Posterior vena cava (tissue), 2 donors: ENCODE data around the gene KCNK16. TPM values are rescaled to one million over a fixed set of nuclear protein-coding genes. Genes with fewer than 3 reads are reported as not detected.
"Not testable (repeated sequence)": the region's sequence is repeated elsewhere in the genome, so short reads cannot be mapped to it uniquely, and the experiment has no call there.

Experiments used
- DNase-seq: peaks from one replicate; pipeline ENCODE4 v3.0.0-alpha.2; 2020; ENCODE audit warnings: low spot score
- intact Hi-C, 2 donors: fragments of 100-400 bp; cut with DNase I; formaldehyde crosslinking; loops; one replicate each; pipeline versions ENCODE4 v1.14.1 to v1.14.2; 2022 to 2023
- total RNA-seq, 2 donors: library from RNA; stranded (reverse); fragmentation: NEBNext Ultra II Directional; extraction: Animal tissue kit (Norgen Biotek cat#: 25700); gene quantifications; one replicate each; pipeline ENCODE4 v1.2.1, GENCODE V29; 2021
- donor health status: DM: yes; HTN: yes; CAD: no.
- donor health status: DM: yes; HTN: yes; CAD: no.

Gene KCNK16
- total RNA-seq, 2 donors from 2014 or later, result not detected

DNA sequence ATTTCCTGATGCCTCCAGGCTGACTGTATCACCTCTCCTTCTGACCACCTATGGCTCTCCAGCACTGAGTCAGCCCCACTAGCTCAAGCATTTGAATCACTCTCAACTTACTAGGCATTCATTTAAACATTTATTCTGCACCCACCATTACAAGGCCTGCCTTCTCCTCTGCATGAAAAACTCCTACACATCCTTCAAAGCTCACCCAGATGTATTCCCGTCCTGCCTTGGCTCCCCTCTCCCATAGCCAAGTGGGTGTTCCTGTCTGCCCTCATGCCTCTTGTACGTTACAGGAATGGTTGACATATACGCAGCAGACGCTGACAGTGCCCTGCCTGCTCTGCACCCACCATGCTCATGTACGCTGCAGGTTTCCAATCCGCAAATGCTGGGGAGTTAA, 29.9 kb downstream of the KCNK16 start:
- no peak for DNase-seq
- intact Hi-C loops, result no loop called here

DNA sequence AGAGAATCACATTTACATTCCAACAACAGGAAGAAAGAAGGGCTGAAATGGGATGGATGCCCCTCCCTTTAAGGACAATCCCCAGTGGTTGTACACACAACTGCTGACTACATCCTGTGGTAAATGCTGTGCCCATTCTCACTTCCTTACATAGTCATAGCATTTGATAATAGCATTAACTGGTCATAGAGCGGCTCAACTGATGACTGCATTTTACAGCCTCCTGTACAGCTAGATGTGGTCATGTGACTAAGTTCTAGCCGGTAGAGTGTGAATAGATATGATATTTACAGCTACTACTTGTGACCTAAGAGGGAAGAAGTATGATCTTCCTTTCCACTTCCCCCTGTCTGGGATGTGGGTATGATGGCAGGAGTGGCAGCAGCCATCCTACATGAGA, 33.0 kb downstream of the KCNK16 start:
- intact Hi-C loops, result no loop called here
- no peak for DNase-seq

DNA sequence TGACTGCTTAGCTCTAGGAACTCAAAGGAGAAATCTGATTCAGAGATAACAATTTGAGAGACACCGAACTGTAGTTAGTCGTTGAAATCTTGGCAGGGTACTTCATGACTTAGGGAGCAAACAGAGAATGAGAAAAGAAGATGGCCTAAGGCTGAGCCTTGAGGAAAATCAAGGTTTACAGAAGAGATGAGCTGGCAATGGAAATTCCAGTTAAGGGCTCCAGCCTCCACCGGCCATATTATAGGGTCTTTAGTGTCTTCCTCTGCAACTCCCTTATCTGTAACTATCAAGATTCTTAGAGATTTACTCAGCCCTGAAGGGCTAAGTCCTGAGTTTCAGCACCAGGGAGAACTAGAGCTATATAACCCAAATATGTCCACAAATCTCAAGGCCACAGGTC, 34.9 kb downstream of the KCNK16 start:
- DNase-seq, result no peak

GRCh38 chr6:39286596-39286995, 35.9 kb downstream of the KCNK16 start:
- intact Hi-C loops, result not testable (repeated sequence)

More for the DNA sequence above, 34.9 kb downstream of the KCNK16 start:
- intact Hi-C loops, result no loop called here

GRCh38 chr6:39282774-39283173, 39.7 kb downstream of the KCNK16 start:
- no peak for DNase-seq
- intact Hi-C loops, result no loop called here

More at GRCh38 chr6:39286596-39286995, 35.9 kb downstream of the KCNK16 start:
- not testable (repeated sequence) for DNase-seq

- intact Hi-C loops, result no loop called here
These were observed 41.1 kb downstream of the KCNK16 start for GRCh38 chr6:39281312-39281980.

DNA sequence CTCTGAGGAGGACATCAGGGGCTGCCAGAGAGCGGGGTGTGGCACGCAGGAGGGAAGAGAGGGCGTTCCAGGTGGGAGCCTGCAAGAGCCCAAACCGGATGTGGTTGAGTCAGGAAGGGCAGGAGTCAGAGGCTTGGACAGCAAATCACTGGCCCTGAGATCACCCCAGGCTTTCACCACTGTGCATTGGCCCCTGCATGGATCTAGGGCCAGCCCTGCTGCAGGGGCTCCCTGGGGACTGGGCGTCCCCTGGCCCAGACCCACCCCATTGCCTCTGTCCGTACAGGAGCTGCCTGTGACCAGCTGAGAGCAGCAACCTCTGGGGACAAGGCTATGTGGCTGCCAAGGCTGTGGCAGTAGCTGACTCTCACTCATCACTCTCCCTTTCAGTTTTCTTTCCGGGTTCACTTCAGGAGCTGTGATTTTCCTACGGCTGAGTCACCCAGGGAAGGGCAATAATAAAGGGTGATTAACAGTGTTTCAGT, 42.2 kb downstream of the KCNK16 start:
- peak; percentile 86 for DNase-seq
- intact Hi-C loops, result no loop called here

More at GRCh38 chr6:39281312-39281980, 41.1 kb downstream of the KCNK16 start:
- no peak for DNase-seq

DNA sequence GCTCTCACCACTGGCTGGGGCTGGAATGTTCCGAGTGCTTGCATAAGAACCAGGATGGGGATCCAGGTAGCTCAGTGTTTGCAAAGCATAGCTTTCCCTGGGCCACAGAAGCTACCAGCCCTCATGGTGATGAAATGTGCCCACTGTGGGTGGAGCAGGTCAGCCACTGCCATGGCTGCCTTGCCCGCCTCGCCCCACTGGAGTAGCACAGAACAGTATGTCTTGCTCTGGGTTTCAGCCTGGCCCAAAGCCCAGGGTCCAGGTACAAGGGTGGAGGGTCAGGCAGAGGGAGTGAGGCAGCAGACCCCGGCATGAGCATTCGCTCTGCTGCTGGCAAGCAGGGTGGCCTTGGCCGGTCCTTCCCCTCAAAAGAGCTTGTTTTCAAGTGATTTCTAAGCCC, 43.0 kb downstream of the KCNK16 start:
- DNase-seq, result no peak
- intact Hi-C loops, result no loop called here

GRCh38 chr6:39276379-39276995, 46.0 kb downstream of the KCNK16 start:
- DNase-seq, result no peak
- intact Hi-C loops, result no loop called here

DNA sequence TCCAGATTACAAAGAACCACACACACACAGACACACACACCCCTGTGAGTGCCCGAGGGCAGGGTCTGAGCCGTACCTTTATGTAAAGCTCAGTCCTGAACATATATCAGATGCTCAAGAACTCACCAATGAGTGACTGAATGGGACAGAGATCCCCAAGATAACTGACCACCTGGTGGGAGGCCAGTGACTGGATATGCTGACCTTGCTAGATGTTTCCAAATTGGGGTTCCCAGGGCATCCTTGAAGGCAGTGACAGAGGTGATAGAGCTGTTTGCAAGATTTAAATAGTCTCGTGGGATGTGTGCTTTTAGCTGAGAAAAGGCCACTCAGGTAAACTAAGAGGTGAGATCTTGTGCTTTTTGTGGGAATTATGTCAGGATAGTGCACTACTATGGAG, 47.6 kb downstream of the KCNK16 start:
- DNase-seq, result no peak
- intact Hi-C loops, result no loop called here

DNA sequence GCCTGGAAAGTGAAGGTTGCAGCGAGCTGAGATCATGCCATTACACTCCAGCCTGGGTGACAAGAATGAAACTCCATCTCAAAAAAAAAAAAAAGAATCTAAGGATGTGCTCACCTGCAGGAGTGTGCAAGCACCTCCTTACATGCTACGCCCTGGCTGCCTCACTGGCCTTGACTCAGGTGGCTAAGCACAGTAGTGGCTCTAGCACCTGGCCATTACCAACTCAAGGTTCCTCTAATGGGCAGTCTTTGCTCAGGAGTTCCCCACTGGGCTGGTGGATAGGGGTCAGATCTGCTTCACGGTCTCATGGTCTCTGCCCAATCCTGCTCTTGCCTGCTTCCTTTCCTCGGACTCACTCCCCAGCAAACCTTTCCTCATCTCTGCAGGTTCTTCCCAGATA, 48.0 kb downstream of the KCNK16 start:
- DNase-seq, result no peak
- intact Hi-C loops, result no loop called here

DNA sequence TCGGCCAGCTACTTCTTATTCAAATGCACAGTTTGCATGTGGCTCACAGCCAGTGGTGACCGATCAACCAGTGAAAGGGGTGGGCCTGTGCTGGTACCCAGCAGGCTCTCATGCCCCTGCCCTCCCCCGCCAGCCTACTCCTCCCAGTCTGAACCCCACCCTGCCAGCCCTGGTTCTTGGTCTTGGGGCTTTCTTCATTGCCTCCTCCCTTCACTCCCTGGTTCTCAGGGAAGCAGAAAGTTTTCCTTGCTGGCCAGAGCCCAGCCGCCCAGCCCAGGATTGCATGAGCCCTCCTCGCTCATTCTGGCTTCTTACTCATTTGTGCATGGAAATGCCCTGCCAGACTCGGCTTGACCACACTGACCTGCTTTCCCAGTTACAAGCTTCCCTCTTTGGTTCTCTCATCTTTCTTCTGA, 49.1 kb downstream of the KCNK16 start:
- intact Hi-C loops, result no loop called here
- DNase-seq, result no peak

DNA sequence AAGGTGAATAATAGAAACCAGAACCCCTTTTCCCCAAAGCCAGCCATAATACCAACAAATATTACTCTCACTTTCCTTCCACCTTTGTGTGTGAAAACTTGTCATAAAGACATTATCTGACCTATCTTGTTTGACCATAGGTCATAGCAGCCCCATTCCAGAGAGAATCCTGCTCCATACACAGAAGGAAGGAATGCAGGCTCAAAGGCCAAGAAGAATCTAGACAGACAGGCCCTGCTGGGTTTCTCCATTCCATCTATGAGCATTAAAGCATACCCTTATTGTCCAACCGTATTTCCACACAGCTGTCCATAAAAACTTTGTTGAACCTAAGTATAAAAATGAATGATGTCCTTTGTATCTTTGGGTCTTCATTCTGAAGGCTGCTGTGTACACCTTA, 52.5 kb downstream of the KCNK16 start:
- DNase-seq, result no peak
- intact Hi-C loops, result no loop called here

GRCh38 chr6:39268721-39269120, 53.8 kb downstream of the KCNK16 start:
- intact Hi-C loops, result no loop called here
- no peak for DNase-seq

- no peak for DNase-seq
- intact Hi-C loops, result no loop called here
These were observed 54.3 kb downstream of the KCNK16 start for GRCh38 chr6:39268171-39268570.

- intact Hi-C loops, result no loop called here
- DNase-seq, result no peak
These were observed 55.6 kb downstream of the KCNK16 start for GRCh38 chr6:39266782-39267355.

DNA sequence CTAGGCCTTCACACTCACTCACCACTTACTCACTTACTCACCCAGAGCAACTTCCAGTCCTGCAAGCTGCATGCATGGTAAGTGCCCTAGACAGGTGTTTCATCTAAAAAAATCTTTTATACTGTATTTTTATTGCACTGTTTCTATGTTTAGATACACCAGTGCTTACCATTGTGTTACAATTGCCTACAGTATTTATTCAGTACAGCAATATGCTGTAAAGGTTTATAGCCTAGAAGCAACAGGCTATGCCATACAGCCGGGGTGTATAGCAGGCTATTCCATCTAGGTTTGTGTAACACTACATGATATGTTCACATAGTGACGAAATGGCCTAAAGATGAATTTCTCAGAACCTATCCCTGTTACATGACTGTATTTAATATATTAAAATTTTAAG, 56.1 kb downstream of the KCNK16 start:
- no peak for DNase-seq
- intact Hi-C loops, result no loop called here
